Measurements from ENCODE around the gene ADAM30. TPM values are rescaled to one million over a fixed set of nuclear protein-coding genes. Genes with fewer than 3 reads are reported as not detected.

The ADAM30 gene
- total RNA-seq, 1 donor from 2014 or later = not detected

DNA sequence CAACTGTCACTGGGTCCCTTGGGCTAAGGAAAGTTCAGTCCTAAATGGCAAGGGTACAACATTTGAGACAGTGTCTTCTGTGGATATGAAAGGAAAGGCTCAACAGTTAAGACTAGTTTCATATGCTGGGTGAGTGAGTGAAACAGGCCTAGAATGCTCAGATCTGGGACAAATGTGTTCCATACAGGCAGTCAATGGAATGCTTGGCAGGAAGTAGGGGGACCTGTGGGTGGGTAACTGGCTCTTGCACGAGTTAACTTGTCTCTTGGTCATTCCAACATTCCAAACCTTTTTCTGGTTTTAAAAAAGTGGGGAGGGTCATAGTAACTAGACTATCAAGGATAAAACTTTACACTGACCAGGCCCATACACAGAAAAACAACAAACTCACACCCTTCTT, 17.8 kb upstream of the ADAM30 start:
- no peaks in the 10 kb centered on the region for H3K27me3 ChIP-seq (ENCODE audit: low read depth)
- TF ChIP-seq, protein P1, sequence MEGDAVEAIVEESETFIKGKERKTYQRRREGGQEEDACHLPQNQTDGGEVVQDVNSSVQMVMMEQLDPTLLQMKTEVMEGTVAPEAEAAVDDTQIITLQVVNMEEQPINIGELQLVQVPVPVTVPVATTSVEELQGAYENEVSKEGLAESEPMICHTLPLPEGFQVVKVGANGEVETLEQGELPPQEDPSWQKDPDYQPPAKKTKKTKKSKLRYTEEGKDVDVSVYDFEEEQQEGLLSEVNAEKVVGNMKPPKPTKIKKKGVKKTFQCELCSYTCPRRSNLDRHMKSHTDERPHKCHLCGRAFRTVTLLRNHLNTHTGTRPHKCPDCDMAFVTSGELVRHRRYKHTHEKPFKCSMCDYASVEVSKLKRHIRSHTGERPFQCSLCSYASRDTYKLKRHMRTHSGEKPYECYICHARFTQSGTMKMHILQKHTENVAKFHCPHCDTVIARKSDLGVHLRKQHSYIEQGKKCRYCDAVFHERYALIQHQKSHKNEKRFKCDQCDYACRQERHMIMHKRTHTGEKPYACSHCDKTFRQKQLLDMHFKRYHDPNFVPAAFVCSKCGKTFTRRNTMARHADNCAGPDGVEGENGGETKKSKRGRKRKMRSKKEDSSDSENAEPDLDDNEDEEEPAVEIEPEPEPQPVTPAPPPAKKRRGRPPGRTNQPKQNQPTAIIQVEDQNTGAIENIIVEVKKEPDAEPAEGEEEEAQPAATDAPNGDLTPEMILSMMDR (IDR thresholded peaks at IDR 0.05; ENCODE audit: borderline replicate concordance) = no peak
- H3K36me3 ChIP-seq = peaks cover 52% of the 10 kb centered on the region
- H3K4me3 ChIP-seq = no peak overlapping the region
- H3K9me3 ChIP-seq (replicated peaks) = no peaks in the 10 kb centered on the region
- no peak overlapping the region for H3K27ac ChIP-seq (replicated peaks)
- intact Hi-C loops (cut with micrococcal nuclease) = no loop called here
- no peak for DNase-seq
- no peaks in the 10 kb centered on the region for H3K4me1 ChIP-seq

DNA sequence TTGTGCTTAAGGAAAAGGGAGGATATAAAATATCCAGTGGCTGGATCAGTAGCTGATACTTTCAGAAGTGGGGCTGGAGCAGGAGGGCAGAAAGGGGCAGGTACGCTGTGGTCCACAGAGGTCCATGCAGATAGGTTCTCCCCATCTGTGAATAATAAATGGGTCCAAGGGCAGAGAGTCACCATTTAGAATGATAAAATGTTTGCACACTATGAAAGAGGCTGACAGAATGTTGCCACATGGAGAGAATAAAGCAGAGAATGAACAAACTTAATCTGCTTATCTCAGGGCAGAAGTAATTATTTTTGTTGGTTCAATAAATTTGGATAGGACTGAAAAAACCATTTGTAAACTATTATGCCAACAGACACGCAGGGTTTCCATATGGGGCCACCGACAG, 16.6 kb upstream of the ADAM30 start:
- intact Hi-C loops (cut with micrococcal nuclease) = no loop called here

DNA sequence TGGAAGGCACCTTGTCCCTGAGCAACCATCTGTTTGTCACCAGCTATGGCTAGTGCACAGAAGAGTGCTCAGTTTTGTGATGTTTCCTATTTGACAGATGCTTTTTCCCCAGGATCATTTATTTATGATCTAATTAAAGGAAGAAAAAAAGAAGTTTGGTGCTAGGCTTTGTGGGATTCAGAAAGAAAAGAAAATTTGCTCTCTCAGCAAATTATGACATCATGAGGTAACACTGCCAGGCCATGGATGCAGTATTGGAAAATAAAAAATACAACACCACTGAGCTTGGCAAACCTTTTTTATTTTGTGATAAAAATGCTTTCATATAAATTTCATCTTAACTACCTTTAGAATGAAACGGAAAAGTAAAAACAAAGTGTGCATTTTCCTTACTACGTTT, 15.5 kb upstream of the ADAM30 start:
- TF ChIP-seq, protein P1 (IDR thresholded peaks at IDR 0.05; ENCODE audit: borderline replicate concordance) = no peak
- no peak overlapping the region for H3K27ac ChIP-seq (replicated peaks)
- H3K36me3 ChIP-seq = peaks cover 29% of the 10 kb centered on the region
- H3K4me1 ChIP-seq = no peaks in the 10 kb centered on the region
- DNase-seq = no peak
- H3K27me3 ChIP-seq (ENCODE audit: low read depth) = no peaks in the 10 kb centered on the region
- intact Hi-C loops (cut with micrococcal nuclease) = no loop called here
- H3K4me3 ChIP-seq = no peak overlapping the region
- H3K9me3 ChIP-seq (replicated peaks) = no peaks in the 10 kb centered on the region

More for the DNA sequence above, 16.6 kb upstream of the ADAM30 start:
- Histone ChIP-seq H3K4me3 (no peak overlapping the region), H3K27me3 (ENCODE audit: low read depth) (no peaks in the 10 kb centered on the region), H3K36me3 (peaks cover 40% of the 10 kb centered on the region), H3K4me1 (no peaks in the 10 kb centered on the region), H3K27ac (replicated peaks) (no peak overlapping the region), H3K9me3 (replicated peaks) (no peaks in the 10 kb centered on the region)
- TF ChIP-seq, protein P1 (IDR thresholded peaks at IDR 0.05; ENCODE audit: borderline replicate concordance) = no peak
- DNase-seq = no peak

DNA sequence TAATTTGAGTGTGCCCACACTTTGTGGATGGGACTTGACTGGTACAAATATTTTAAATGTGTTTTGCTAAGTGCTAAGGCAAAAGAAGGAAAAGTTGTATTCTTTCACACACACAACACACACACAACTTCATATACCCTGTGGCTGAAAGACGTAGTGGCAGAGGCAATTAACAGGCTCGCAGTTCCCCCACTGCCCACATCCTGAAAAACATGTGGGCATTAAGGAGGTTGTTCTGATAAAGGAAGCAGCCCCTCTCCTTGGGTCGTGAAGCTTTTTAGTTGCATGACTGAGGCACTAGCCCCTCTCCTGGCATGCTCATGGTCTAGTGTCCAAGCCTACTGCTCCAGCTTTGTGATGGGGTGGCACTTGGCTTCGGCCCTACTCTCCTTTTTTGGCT, 14.3 kb upstream of the ADAM30 start:
- DNase-seq = no peak
- H3K9me3 ChIP-seq (replicated peaks) = no peaks in the 10 kb centered on the region
- no peak overlapping the region for H3K4me3 ChIP-seq
- TF ChIP-seq, protein P1 (IDR thresholded peaks at IDR 0.05; ENCODE audit: borderline replicate concordance) = no peak
- H3K4me1 ChIP-seq = no peaks in the 10 kb centered on the region
- peaks cover 17% of the 10 kb centered on the region for H3K36me3 ChIP-seq
- H3K27me3 ChIP-seq (ENCODE audit: low read depth) = no peaks in the 10 kb centered on the region
- no peak overlapping the region for H3K27ac ChIP-seq (replicated peaks)
- intact Hi-C loops (cut with micrococcal nuclease) = no loop called here

DNA sequence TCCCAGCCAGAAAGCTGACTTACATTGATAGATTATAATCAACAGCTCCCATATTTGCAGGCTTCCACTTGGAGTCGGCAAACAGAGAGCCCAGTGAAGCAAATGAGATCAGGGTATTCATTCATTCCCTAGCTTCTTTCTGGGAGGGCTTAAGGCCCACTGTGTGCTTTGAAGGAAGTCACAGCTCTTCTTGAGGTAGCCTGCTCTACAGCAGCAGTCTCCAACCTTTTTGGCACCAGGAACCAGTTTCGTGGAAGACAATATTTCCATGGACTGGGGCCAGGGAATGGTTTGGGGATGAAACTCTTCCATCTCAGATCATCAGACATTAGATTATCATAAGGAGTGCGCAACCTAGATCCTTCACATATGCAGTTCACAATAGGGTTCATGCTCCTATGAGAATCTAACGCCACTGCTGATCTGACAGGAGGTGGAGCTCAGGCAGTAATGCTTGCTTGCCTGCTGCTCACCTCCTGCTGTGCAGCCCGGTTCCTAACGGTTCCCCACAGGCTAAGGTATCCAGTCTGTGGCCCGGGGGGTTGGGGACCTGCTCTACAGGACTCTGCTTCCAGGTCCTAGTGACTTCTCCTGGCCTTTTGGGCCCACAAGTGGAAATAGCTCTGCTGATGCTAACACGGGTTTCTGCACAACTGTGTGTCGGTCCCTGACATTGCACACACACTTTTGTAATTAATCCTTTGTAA, 13.7 kb upstream of the ADAM30 start:
- Histone ChIP-seq H3K9me3 (replicated peaks) (peaks cover 3% of the 10 kb centered on the region), H3K4me1 (no peaks in the 10 kb centered on the region), H3K4me3 (no peak overlapping the region), H3K27me3 (ENCODE audit: low read depth) (no peaks in the 10 kb centered on the region), H3K27ac (replicated peaks) (no peak overlapping the region), H3K36me3 (peaks cover 11% of the 10 kb centered on the region)
- TF ChIP-seq, protein P1 (IDR thresholded peaks at IDR 0.05; ENCODE audit: borderline replicate concordance) = no peak
- no peak for DNase-seq
- intact Hi-C loops (cut with micrococcal nuclease) = no loop called here

Measured in left ventricle myocardium inferior (tissue), 1 donor.